Mucosa of descending colon (tissue), 3 donors: Measurements from ENCODE around the gene TMEM161A. TPM values are rescaled to one million over a fixed set of nuclear protein-coding genes. Genes with fewer than 3 reads are reported as not detected.
"Not testable (repeated sequence)": the region's sequence is repeated elsewhere in the genome, so short reads cannot be mapped to it uniquely, and the experiment has no call there.

Source experiments
- ATAC-seq: fragments of 200-7000 bp; cut with Tn5 transposase; one replicate; pipeline ENCODE4 v1.9.1; 2020; ENCODE audit warnings: mild to moderate bottlenecking, moderate library complexity
- DNase-seq, 3 donors: peaks; one replicate each; pipeline ENCODE4 v3.0.0-alpha.2; 2020
- H3K36me3 ChIP-seq: fragments of 200-600 bp; one replicate; pipeline ENCODE4 v1.8.0; 2021; ENCODE audit warnings: low read depth, mild to moderate bottlenecking
- H3K4me1 ChIP-seq: fragments of 200-600 bp; one replicate; pipeline ENCODE4 v1.8.0; 2021; ENCODE audit warnings: low read depth, mild to moderate bottlenecking
- H3K4me3 ChIP-seq: fragments of 200-600 bp; one replicate; pipeline ENCODE4 v1.8.0; 2021; ENCODE audit warnings: mild to moderate bottlenecking
- H3K9me3 ChIP-seq: fragments of 200-600 bp; one replicate; pipeline ENCODE4 v1.8.0; 2021; ENCODE audit warnings: mild to moderate bottlenecking
- CTCF ChIP-seq: fragments of 200-600 bp; IDR thresholded peaks from one replicate; pipeline ENCODE4 v1.8.0; 2022; ENCODE audit warnings: antibody characterized with exemption, mild to moderate bottlenecking
- intact Hi-C, 2 donors: fragments of 100-400 bp; cut with DNase I in 1 of 2; cut with micrococcal nuclease in 1 of 2; formaldehyde crosslinking; loops; one replicate each; pipeline versions ENCODE4 v1.11.0 to v1.11.1; 2022; cut with DNase I, micrococcal nuclease
- total RNA-seq, 3 donors: library from RNA; stranded (reverse); fragmentation: NEBNext Ultra II Directional in 2 of 3; extraction: Animal tissue kit (Norgen Biotek cat#: 25700) in 2 of 3; gene quantifications; one replicate each; pipeline versions ENCODE4 v1.2.1 to v1.2.4, GENCODE V29; 2021 to 2023
- donor health status: DM: no; HTN: no; CAD: no; lungs with moderate emphysema.
- donor health status: DM: no; HTN: no; CAD: no.
- donor health status: DM: no; HTN: yes; CAD: no.

TMEM161A gene
- total RNA-seq, 3 donors from 2014 or later: 14.7 to 23.4 (median 17.6) TPM

- H3K4me1 ChIP-seq: no peaks in the 10 kb centered on the region
- TF ChIP-seq CTCF: no peak
- ATAC-seq: no peak
- no peaks in the 10 kb centered on the region for H3K9me3 ChIP-seq
- H3K36me3 ChIP-seq: no peaks in the 10 kb centered on the region
- DNase-seq: no peak
- intact Hi-C loops: no loop called here
- no peak overlapping the region for H3K4me3 ChIP-seq
These were observed 14.5 kb upstream of the TMEM161A start for GRCh38 chr19:19152668-19153384.

GRCh38 chr19:19151418-19151817 lies 13.1 kb upstream of the TMEM161A start:
- Histone ChIP-seq H3K36me3 (no peaks in the 10 kb centered on the region), H3K4me3 (no peak overlapping the region), H3K4me1 (no peaks in the 10 kb centered on the region), H3K9me3 (no peaks in the 10 kb centered on the region)
- intact Hi-C loops: no loop called here
- ATAC-seq (peak; percentile 22), DNase-seq (no peak)
- TF ChIP-seq CTCF: no peak

GRCh38 chr19:19149435-19149834 lies 11.2 kb upstream of the TMEM161A start:
- intact Hi-C loops: no loop called here
- ATAC-seq: no peak
- H3K9me3 ChIP-seq: no peaks in the 10 kb centered on the region

GRCh38 chr19:19148504-19148903 lies 10.2 kb upstream of the TMEM161A start:
- intact Hi-C loops: not testable (repeated sequence)

More at GRCh38 chr19:19149435-19149834, 11.2 kb upstream of the TMEM161A start:
- H3K4me1 ChIP-seq: no peaks in the 10 kb centered on the region
- TF ChIP-seq CTCF: no peak
- H3K36me3 ChIP-seq: no peaks in the 10 kb centered on the region
- DNase-seq: no peak
- H3K4me3 ChIP-seq: no peak overlapping the region

GRCh38 chr19:19147344-19147743 lies 9.1 kb upstream of the TMEM161A start:
- intact Hi-C loops: no loop called here

More at GRCh38 chr19:19148504-19148903, 10.2 kb upstream of the TMEM161A start:
- H3K4me1 ChIP-seq, H3K36me3 ChIP-seq, H3K9me3 ChIP-seq, ATAC-seq, H3K4me3 ChIP-seq, DNase-seq: not testable (repeated sequence)

More at GRCh38 chr19:19147344-19147743, 9.1 kb upstream of the TMEM161A start:
- ATAC-seq (no peak), DNase-seq (no peak)
- no peaks in the 10 kb centered on the region for H3K36me3 ChIP-seq
- H3K4me1 ChIP-seq: no peaks in the 10 kb centered on the region
- no peak overlapping the region for H3K4me3 ChIP-seq
- TF ChIP-seq CTCF: no peak
- H3K9me3 ChIP-seq: no peaks in the 10 kb centered on the region
